WTC11 (cell line): ENCODE measurements around the gene PPARD. TPM values are rescaled to one million over a fixed set of nuclear protein-coding genes. Genes with fewer than 3 reads are reported as not detected.
A peak's percentile ranks its signal among the peaks of the same experiment; 100 is the strongest.

Source experiments
- ATAC-seq: fragments of 200-7000 bp; cut with Tn5 transposase; 2 replicates; pipeline ENCODE4 v1.10.0; 2021; ENCODE audit warnings: mild to moderate bottlenecking, moderate library complexity
- CTCF ChIA-PET: fragments of 300-600 bp; sonication (Branson Sonifier 250); formaldehyde crosslinking; loops from one replicate; lab custom pipeline; 2021; ENCODE audit warnings: antibody characterized with exemption; lab: Charles Lee
- POLR2A ChIA-PET: fragments of 350-600 bp; sonication (Branson Sonifier 250); formaldehyde crosslinking; loops from one replicate; lab custom pipeline; 2021; ENCODE audit warnings: antibody characterized with exemption; lab: Charles Lee
- DNase-seq: peaks from one replicate; pipeline ENCODE4 v3.0.0; 2021; ENCODE audit warnings: low spot score
- H3K27ac Mint-ChIP-seq: 2 replicates; pipeline ENCODE4 v1.8.0; 2021; ENCODE audit warnings: mixed read lengths
- H3K27me3 Mint-ChIP-seq: 2 replicates; pipeline ENCODE4 v1.8.0; 2021; ENCODE audit warnings: low read depth, mild to moderate bottlenecking, moderate library complexity, mixed read lengths
- H3K36me3 Mint-ChIP-seq: 2 replicates; pipeline ENCODE4 v1.8.0; 2021; ENCODE audit warnings: mixed read lengths
- H3K4me1 Mint-ChIP-seq: 2 replicates; pipeline ENCODE4 v1.8.0; 2022; ENCODE audit warnings: mixed read lengths
- H3K4me3 Mint-ChIP-seq: 2 replicates; pipeline ENCODE4 v1.8.0; 2021; ENCODE audit warnings: mild to moderate bottlenecking, moderate library complexity, mixed read lengths
- H3K9me3 Mint-ChIP-seq: 2 replicates; pipeline ENCODE4 v1.8.0; 2021; ENCODE audit warnings: mixed read lengths
- AR ChIP-seq: fragments of 250-450 bp; sonication (Bioruptor Pico); IDR thresholded peaks from 2 replicates; pipeline ENCODE4 v1.9.0; 2021; ENCODE audit warnings: mild to moderate bottlenecking
- CDX4 ChIP-seq: fragments of 250-450 bp; sonication (Bioruptor Pico); IDR thresholded peaks from 2 replicates; pipeline ENCODE4 v1.9.0; 2021; ENCODE audit warnings: moderate library complexity, mild to moderate bottlenecking, inconsistent platforms, borderline replicate concordance
- ETV6 ChIP-seq: sonication (generic); formaldehyde crosslinking; IDR thresholded peaks from 2 replicates; pipeline ENCODE4 v1.8.1; 2022; ENCODE audit warnings: mild to moderate bottlenecking, missing genetic modification reagents
- FOXJ3 ChIP-seq: sonication (generic); formaldehyde crosslinking; IDR thresholded peaks from 2 replicates; pipeline ENCODE4 v1.9.0; 2021; ENCODE audit warnings: missing genetic modification reagents, mild to moderate bottlenecking, borderline replicate concordance
- FOXP1 ChIP-seq: sonication (generic); formaldehyde crosslinking; IDR thresholded peaks from 2 replicates; pipeline ENCODE4 v1.8.0; 2022; ENCODE audit warnings: missing genetic modification reagents, mild to moderate bottlenecking, moderate library complexity, borderline replicate concordance
- GABPB1 ChIP-seq: sonication (generic); formaldehyde crosslinking; IDR thresholded peaks from 2 replicates; pipeline ENCODE4 v1.8.1; 2023; ENCODE audit warnings: mild to moderate bottlenecking, missing genetic modification reagents
- HMGXB4 ChIP-seq: sonication (generic); formaldehyde crosslinking; IDR thresholded peaks from 2 replicates; pipeline ENCODE4 v1.8.1; 2023; ENCODE audit warnings: mild to moderate bottlenecking, moderate library complexity, missing genetic modification reagents
- IRF2 ChIP-seq: sonication (generic); formaldehyde crosslinking; IDR thresholded peaks from 2 replicates; pipeline ENCODE4 v1.8.0; 2022; ENCODE audit warnings: low read depth, missing genetic modification reagents, borderline replicate concordance
- MAX ChIP-seq: sonication (generic); formaldehyde crosslinking; IDR thresholded peaks from 2 replicates; pipeline ENCODE4 v1.8.0; 2022; ENCODE audit warnings: mild to moderate bottlenecking, missing genetic modification reagents
- NR2C2 ChIP-seq: sonication (generic); formaldehyde crosslinking; IDR thresholded peaks from 2 replicates; pipeline ENCODE4 v1.8.0; 2022; ENCODE audit warnings: mild to moderate bottlenecking, missing genetic modification reagents
- PRRX2 ChIP-seq: fragments of 250-450 bp; sonication (Bioruptor Pico); IDR thresholded peaks from 2 replicates; pipeline ENCODE4 v1.8.0; 2021; ENCODE audit warnings: mild to moderate bottlenecking
- SMAD3 ChIP-seq: sonication (generic); formaldehyde crosslinking; IDR thresholded peaks from 2 replicates; pipeline ENCODE4 v1.8.0; 2022; ENCODE audit warnings: missing genetic modification reagents, mild to moderate bottlenecking, borderline replicate concordance
- SP1 ChIP-seq: sonication (generic); formaldehyde crosslinking; conservative IDR thresholded peaks from 2 replicates; pipeline ENCODE4 v1.8.1; 2022; ENCODE audit warnings: missing genetic modification reagents
- TCF7 ChIP-seq: sonication (generic); formaldehyde crosslinking; IDR thresholded peaks from 2 replicates; pipeline ENCODE4 v1.8.0; 2022; ENCODE audit warnings: mild to moderate bottlenecking, low read depth, missing genetic modification reagents, moderate library complexity
- ZNF138 ChIP-seq: sonication (generic); formaldehyde crosslinking; conservative IDR thresholded peaks from 2 replicates; pipeline ENCODE4 v1.8.1; 2022; ENCODE audit warnings: mild to moderate bottlenecking, moderate library complexity, missing genetic modification reagents
- ZNF219 ChIP-seq: sonication (generic); formaldehyde crosslinking; IDR thresholded peaks from 2 replicates; pipeline ENCODE4 v1.8.0; 2023; ENCODE audit warnings: missing genetic modification reagents, mild to moderate bottlenecking, borderline replicate concordance
- ZNF232 ChIP-seq: sonication (generic); formaldehyde crosslinking; IDR thresholded peaks from 2 replicates; pipeline ENCODE4 v1.8.0; 2022; ENCODE audit warnings: mild to moderate bottlenecking, missing genetic modification reagents
- ZNF263 ChIP-seq: sonication (generic); formaldehyde crosslinking; IDR thresholded peaks from 2 replicates; pipeline ENCODE4 v1.8.1; 2022; ENCODE audit warnings: low read depth, mild to moderate bottlenecking, moderate library complexity, missing genetic modification reagents
- ZNF281 ChIP-seq: sonication (generic); formaldehyde crosslinking; IDR thresholded peaks from 2 replicates; pipeline ENCODE4 v1.8.0; 2023; ENCODE audit warnings: mild to moderate bottlenecking, missing genetic modification reagents
- ZSCAN18 ChIP-seq: fragments of 250-450 bp; sonication (Bioruptor Pico); IDR thresholded peaks from 2 replicates; pipeline ENCODE4 v2.1.2; 2022; ENCODE audit warnings: mild to moderate bottlenecking, moderate library complexity
- total RNA-seq: library from RNA; stranded (reverse); gene quantifications from 3 replicates; pipeline ENCODE4 v1.2.3, GENCODE V29; 2021

Gene PPARD
- total RNA-seq, 1 experiment from 2014 or later, result 14.7 TPM

GRCh38 chr6:35402856-35403191 lies 60.5 kb downstream of the PPARD start (continued):
- TF ChIP-seq HMGXB4 (CRISPR knock-in tag) (no peak), CDX4 (CRISPR knock-in tag) (no peak), IRF2 (no peak), ZNF281 (CRISPR knock-in tag) (no peak), SMAD3 (CRISPR knock-in tag) (no peak), AR (CRISPR knock-in tag) (no peak), FOXP1 (CRISPR knock-in tag) (no peak)

GRCh38 chr6:35403544-35404442 lies 61.4 kb downstream of the PPARD start:
- ChIA-PET POLR2A (no interaction called here), CTCF (interaction anchor here (1.0 to 1.6 kb wide), 3 partner anchors 12 to 62 kb away, joined by 3 to 4 read pairs (median 3); no protein-coding TSS in a partner anchor)
- no peaks in the 10 kb centered on the region for H3K9me3 Mint-ChIP-seq
- ATAC-seq, result no peak
- no peaks in the 10 kb centered on the region for H3K4me1 Mint-ChIP-seq
- 0 out of 2 replicates have a peak overlapping the region, but pooled peaks have one; percentile 13 for H3K27ac Mint-ChIP-seq
- H3K4me3 Mint-ChIP-seq, result no peak overlapping the region
- H3K27me3 Mint-ChIP-seq, result no peaks in the 10 kb centered on the region; the same call in 1 of the 2 replicates
- no peaks in the 10 kb centered on the region for H3K36me3 Mint-ChIP-seq
- DNase-seq, result no peak
- TF ChIP-seq FOXJ3 (CRISPR knock-in tag) (no peak), TCF7 (CRISPR knock-in tag) (no peak), ZNF263 (no peak), PRRX2 (no peak), ZNF232 (no peak), CDX4 (CRISPR knock-in tag) (no peak), ZNF281 (CRISPR knock-in tag) (no peak), MAX (CRISPR knock-in tag) (no peak), ZNF138 (CRISPR knock-in tag) (no peak), ETV6 (CRISPR knock-in tag) (no peak), ZSCAN18 (CRISPR knock-in tag) (no peak), NR2C2 (CRISPR knock-in tag) (no peak), GABPB1 (no peak), SP1 (no peak), ZNF219 (CRISPR knock-in tag) (no peak)
